K562 (cell line): ENCODE results near the gene ATRIP. TPM values are rescaled to one million over a fixed set of nuclear protein-coding genes. Genes with fewer than 3 reads are reported as not detected.

ENCODE experiments used
- CSDE1 ChIP-seq, 2 experiments: fragments of 450-650 bp; IDR thresholded peaks; 2 replicates each; pipeline ENCODE4 v1.6.1; 2016; ENCODE audit warnings: mild to moderate bottlenecking in 1 of 2
- FOXJ2 ChIP-seq: fragments of 200-800 bp; sonication (Bioruptor generic); IDR thresholded peaks from 2 replicates; pipeline ENCODE4 v1.6.1; 2016; ENCODE audit warnings: missing genetic modification characterization, missing compliant biosample characterization
- MAFG ChIP-seq: fragments of 450-650 bp; conservative IDR thresholded peaks from 2 replicates; pipeline ENCODE4 v1.6.1; 2016; ENCODE audit warnings: missing genetic modification characterization, missing compliant biosample characterization
- POLR2A ChIP-seq: fragments of 450-650 bp; conservative IDR thresholded peaks from 2 replicates; pipeline ENCODE4 v1.6.1; 2016
- YY1 ChIP-seq, 3 experiments: IDR thresholded peaks; 2 replicates each; pipeline ENCODE4 v1.6.1; 2011; ENCODE audit warnings: low read length in 2 of 3, mild to moderate bottlenecking in 2 of 3, moderate library complexity in 2 of 3, borderline replicate concordance in 1 of 3, control low read depth in 1 of 3, low read depth in 1 of 3; ENCODE audit not compliant: insufficient read depth in 3 of 3, insufficient replicate concordance in 2 of 3, control insufficient read depth in 1 of 3, insufficient read length in 1 of 3; ENCODE audit errors: extremely low read depth in 1 of 3
- ZNF3 ChIP-seq: fragments of 250-450 bp; sonication (Bioruptor Pico); IDR thresholded peaks from 2 replicates; pipeline ENCODE4 v1.5.0; 2021; ENCODE audit warnings: mild to moderate bottlenecking, moderate library complexity
- polyA plus RNA-seq, 8 experiments: library from polyadenylated mRNA; depleted of rRNA in 4 of 8; stranded (reverse) in 5 of 8; unstranded in 3 of 8; fragments of >200 nt; fragmentation: Nextera tagmentation in 2 of 8; fragmentation: Illumina TruSeq in 1 of 8; extraction: Ambion mirVana in 2 of 8; extraction: Trizol in 1 of 8; gene quantifications; 2 replicates each; pipeline versions ENCODE4 v1.2.1 to v1.2.3, GENCODE V29; 2011 to 2014; ENCODE audit warnings: inconsistent platforms in 1 of 8, missing spikeins in 1 of 8
- total RNA-seq, 7 experiments: library from RNA; depleted of rRNA in 6 of 7; stranded (reverse); fragments of >200 nt in 6 of 7; fragmentation: Illumina TruSeq in 2 of 7; extraction: Trizol in 2 of 7; gene quantifications; 2 replicates each; pipeline versions ENCODE4 v1.2.1 to v1.2.3, GENCODE V29; 2011 to 2021; ENCODE audit warnings: low replicate concordance in 1 of 7
- TF ChIP-seq, protein P1 (sequence below): fragments of 450-650 bp; IDR thresholded peaks from 2 replicates; pipeline ENCODE4 v1.6.1; 2016; ENCODE audit warnings: low read depth
- TF ChIP-seq, protein P2 (sequence below): fragments of 250-450 bp; sonication (Bioruptor Pico); IDR thresholded peaks from 2 replicates; pipeline ENCODE4 v1.8.0; 2022; ENCODE audit warnings: inconsistent platforms
- TF ChIP-seq, protein P3 (sequence below): sonication (generic); formaldehyde crosslinking; IDR thresholded peaks from 2 replicates; pipeline ENCODE4 v1.8.1; 2023; ENCODE audit warnings: mild to moderate bottlenecking, missing genetic modification reagents

ATRIP gene
- total and polyA plus RNA-seq, 9 of the 15 experiments (the other 6 are each of a cell fraction or from before 2014, with no cell fraction given): 1.7 to 15.7 (median 10.5) TPM

DNA sequence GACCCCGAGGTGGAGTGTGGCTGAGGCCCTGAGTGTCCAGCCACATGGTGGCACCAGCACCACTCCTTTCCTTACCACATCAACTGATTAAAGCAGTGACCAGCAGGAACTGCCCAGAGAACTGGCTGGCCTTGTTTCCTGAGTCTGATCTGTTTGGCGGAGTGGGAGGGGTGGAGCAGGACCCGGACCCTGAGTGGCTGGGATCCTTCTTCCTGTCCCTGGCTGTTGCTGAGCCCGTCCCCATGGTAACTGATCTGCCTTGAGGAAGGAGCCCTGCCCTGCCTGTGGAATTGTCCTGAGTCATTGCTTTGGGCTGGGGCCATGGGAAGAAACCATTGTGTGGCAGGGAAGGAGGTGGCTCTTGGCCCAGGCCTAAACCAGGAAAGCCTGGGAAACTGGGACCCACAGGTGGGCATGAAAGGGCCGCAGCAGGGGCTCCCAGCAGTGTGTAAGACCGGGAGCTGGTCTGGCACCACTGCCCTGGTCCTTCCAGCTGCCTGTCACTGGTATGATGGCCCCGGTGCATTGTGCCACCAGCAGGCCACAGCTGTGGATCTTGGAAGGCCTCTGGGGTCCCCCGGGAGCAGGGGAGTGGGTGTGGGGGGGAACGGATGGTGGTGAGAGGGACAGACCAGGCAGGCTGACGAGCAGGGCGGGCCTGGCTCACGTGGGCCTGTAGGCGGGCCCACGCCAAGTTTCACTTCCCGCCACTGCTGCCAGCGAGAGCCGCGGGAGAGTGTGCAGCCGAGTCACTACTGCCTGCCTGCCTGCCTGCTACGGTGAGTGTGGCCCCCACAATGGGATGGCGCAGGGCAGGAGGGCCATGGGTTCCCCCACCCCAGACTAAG is 19.2 kb downstream of the ATRIP start (continued):
- peak in 1 of 3 experiments; percentile 4 for TF ChIP-seq YY1 (IDR thresholded peaks at IDR 0.05; ENCODE audit: borderline replicate concordance in 1 of 3, control insufficient read depth in 1 of 3, extremely low read depth in 1 of 3, insufficient read depth in 3 of 3, insufficient read length in 1 of 3, insufficient replicate concordance in 2 of 3, low read depth in 1 of 3, low read length in 2 of 3)
- TF ChIP-seq POLR2A: 0 out of 2 replicates have a peak, but pooled peaks have one; percentile 27
- TF ChIP-seq ZNF3: no peak
- TF ChIP-seq FOXJ2: peak; percentile 98
- TF ChIP-seq, protein P1, sequence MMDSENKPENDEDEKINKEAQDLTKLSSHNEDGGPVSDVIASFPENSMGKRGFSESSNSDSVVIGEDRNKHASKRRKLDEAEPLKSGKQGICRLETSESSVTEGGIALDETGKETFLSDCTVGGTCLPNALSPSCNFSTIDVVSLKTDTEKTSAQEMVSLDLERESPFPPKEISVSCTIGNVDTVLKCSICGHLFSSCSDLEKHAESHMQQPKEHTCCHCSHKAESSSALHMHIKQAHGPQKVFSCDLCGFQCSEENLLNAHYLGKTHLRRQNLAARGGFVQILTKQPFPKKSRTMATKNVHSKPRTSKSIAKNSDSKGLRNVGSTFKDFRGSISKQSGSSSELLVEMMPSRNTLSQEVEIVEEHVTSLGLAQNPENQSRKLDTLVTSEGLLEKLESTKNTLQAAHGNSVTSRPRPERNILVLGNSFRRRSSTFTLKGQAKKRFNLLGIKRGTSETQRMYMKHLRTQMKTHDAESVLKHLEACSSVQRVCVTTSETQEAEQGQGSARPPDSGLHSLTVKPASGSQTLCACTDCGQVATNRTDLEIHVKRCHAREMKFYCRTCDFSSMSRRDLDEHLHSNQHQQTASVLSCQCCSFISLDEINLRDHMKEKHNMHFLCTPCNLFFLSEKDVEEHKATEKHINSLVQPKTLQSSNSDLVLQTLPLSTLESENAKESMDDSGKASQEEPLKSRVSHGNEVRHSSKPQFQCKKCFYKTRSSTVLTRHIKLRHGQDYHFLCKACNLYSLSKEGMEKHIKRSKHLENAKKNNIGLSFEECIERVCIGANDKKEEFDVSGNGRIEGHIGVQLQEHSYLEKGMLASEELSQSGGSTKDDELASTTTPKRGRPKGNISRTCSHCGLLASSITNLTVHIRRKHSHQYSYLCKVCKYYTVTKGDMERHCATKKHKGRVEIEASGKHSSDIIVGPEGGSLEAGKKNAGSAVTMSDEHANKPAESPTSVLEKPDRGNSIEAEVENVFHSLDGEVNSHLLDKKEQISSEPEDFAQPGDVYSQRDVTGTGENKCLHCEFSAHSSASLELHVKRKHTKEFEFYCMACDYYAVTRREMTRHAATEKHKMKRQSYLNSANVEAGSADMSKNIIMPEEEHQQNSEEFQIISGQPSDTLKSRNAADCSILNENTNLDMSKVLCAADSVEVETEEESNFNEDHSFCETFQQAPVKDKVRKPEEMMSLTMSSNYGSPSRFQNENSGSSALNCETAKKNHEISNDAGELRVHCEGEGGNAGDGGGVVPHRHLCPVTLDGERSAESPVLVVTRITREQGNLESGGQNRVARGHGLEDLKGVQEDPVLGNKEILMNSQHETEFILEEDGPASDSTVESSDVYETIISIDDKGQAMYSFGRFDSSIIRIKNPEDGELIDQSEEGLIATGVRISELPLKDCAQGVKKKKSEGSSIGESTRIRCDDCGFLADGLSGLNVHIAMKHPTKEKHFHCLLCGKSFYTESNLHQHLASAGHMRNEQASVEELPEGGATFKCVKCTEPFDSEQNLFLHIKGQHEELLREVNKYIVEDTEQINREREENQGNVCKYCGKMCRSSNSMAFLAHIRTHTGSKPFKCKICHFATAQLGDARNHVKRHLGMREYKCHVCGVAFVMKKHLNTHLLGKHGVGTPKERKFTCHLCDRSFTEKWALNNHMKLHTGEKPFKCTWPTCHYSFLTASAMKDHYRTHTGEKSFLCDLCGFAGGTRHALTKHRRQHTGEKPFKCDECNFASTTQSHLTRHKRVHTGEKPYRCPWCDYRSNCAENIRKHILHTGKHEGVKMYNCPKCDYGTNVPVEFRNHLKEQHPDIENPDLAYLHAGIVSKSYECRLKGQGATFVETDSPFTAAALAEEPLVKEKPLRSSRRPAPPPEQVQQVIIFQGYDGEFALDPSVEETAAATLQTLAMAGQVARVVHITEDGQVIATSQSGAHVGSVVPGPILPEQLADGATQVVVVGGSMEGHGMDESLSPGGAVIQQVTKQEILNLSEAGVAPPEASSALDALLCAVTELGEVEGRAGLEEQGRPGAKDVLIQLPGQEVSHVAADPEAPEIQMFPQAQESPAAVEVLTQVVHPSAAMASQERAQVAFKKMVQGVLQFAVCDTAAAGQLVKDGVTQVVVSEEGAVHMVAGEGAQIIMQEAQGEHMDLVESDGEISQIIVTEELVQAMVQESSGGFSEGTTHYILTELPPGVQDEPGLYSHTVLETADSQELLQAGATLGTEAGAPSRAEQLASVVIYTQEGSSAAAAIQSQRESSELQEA: no peak
- TF ChIP-seq, protein P2, sequence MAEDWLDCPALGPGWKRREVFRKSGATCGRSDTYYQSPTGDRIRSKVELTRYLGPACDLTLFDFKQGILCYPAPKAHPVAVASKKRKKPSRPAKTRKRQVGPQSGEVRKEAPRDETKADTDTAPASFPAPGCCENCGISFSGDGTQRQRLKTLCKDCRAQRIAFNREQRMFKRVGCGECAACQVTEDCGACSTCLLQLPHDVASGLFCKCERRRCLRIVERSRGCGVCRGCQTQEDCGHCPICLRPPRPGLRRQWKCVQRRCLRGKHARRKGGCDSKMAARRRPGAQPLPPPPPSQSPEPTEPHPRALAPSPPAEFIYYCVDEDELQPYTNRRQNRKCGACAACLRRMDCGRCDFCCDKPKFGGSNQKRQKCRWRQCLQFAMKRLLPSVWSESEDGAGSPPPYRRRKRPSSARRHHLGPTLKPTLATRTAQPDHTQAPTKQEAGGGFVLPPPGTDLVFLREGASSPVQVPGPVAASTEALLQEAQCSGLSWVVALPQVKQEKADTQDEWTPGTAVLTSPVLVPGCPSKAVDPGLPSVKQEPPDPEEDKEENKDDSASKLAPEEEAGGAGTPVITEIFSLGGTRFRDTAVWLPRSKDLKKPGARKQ (CRISPR knock-in tag): no peak
- TF ChIP-seq, protein P3, sequence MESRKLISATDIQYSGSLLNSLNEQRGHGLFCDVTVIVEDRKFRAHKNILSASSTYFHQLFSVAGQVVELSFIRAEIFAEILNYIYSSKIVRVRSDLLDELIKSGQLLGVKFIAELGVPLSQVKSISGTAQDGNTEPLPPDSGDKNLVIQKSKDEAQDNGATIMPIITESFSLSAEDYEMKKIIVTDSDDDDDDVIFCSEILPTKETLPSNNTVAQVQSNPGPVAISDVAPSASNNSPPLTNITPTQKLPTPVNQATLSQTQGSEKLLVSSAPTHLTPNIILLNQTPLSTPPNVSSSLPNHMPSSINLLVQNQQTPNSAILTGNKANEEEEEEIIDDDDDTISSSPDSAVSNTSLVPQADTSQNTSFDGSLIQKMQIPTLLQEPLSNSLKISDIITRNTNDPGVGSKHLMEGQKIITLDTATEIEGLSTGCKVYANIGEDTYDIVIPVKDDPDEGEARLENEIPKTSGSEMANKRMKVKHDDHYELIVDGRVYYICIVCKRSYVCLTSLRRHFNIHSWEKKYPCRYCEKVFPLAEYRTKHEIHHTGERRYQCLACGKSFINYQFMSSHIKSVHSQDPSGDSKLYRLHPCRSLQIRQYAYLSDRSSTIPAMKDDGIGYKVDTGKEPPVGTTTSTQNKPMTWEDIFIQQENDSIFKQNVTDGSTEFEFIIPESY (CRISPR knock-in tag): peak; percentile 90
- TF ChIP-seq MAFG (tag): peak; percentile 90
- TF ChIP-seq CSDE1 (IDR thresholded peaks at IDR 0.05): peak in 1 of 2 experiments; percentile 71; a peak in 1 of 4 replicates
